Ammon's horn (tissue), 1 donor: ENCODE data around the gene SLC12A5.

Source experiments
- DNase-seq: peaks from one replicate; pipeline ENCODE4 v3.0.0-alpha.2; 2016; ENCODE audit warnings: low spot score

SLC12A5 gene

DNA sequence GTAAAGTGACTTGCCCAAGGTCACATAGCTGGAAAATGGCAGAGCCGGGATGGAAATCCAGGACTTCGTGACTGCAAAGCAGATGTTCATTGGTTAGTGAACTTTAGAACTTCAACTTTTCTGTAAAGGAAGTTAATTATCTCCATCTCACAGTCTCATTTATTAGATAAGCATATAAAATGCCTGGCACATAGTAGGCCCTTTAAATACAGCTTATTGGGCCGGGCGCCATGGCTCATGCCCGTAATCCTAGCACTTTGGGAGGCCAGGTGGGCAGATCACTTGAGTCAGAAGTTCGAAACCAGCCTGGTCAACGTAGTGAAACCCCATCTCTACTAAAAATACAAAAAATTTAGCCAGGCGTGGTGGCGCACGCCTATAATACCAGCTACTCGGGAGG, 22.1 kb upstream of the SLC12A5 start:
- DNase-seq: no peak

DNA sequence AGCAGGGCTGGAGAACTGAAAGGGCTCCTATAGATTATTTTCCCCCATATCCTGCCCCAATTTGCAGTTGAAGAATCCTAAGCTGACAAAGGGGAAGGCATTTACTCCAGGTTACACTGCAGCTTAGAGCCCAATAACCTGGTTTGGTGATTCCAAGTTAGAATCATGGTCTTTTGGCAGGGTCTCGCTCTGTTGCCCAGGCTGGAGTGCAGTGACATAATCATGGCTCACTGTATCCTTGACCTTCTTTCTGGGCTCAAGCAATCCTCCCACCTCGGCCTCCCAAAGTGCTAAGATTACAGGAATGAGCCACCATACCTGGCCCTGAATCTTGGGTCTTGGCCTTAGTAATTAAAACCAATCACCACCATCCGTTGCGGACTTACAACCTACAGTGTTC, 21.3 kb upstream of the SLC12A5 start:
- no peak for DNase-seq

DNA sequence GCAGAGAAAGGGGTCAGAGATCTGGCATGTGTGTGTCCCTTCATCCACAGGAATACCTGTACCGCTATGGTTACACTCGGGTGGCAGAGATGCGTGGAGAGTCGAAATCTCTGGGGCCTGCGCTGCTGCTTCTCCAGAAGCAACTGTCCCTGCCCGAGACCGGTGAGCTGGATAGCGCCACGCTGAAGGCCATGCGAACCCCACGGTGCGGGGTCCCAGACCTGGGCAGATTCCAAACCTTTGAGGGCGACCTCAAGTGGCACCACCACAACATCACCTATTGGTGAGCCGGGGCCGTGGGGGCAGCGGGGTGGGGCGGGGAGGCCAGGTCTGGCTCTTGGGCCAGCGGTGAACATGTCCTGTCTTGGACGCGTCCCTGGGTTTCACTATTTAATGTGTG, 19.2 kb upstream of the SLC12A5 start:
- DNase-seq: no peak

DNA sequence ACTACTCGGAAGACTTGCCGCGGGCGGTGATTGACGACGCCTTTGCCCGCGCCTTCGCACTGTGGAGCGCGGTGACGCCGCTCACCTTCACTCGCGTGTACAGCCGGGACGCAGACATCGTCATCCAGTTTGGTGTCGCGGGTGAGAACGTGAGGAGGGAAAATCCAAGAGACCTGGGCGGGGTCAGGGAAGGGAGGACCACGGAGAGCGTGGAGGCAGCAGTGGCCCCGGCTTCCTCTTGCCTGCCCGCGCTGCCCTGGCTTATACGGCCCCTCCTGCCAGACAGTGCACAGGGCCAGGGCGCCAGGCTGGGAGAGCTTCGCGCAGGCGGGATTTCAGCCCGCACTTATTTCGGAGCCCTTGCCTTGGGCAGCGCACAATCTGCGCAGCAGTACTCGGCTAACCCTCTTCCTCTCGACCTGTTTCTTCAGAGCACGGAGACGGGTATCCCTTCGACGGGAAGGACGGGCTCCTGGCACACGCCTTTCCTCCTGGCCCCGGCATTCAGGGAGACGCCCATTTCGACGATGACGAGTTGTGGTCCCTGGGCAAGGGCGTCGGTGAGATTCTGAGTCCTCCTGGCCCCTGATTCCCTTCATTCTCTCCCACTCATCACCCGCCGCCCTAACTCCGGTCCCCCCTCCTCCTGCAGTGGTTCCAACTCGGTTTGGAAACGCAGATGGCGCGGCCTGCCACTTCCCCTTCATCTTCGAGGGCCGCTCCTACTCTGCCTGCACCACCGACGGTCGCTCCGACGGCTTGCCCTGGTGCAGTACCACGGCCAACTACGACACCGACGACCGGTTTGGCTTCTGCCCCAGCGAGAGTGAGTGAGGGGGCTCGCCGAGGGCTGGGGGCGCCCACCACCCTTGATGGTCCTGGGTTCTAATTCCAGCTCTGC, 18.3 kb upstream of the SLC12A5 start:
- DNase-seq: no peak

DNA sequence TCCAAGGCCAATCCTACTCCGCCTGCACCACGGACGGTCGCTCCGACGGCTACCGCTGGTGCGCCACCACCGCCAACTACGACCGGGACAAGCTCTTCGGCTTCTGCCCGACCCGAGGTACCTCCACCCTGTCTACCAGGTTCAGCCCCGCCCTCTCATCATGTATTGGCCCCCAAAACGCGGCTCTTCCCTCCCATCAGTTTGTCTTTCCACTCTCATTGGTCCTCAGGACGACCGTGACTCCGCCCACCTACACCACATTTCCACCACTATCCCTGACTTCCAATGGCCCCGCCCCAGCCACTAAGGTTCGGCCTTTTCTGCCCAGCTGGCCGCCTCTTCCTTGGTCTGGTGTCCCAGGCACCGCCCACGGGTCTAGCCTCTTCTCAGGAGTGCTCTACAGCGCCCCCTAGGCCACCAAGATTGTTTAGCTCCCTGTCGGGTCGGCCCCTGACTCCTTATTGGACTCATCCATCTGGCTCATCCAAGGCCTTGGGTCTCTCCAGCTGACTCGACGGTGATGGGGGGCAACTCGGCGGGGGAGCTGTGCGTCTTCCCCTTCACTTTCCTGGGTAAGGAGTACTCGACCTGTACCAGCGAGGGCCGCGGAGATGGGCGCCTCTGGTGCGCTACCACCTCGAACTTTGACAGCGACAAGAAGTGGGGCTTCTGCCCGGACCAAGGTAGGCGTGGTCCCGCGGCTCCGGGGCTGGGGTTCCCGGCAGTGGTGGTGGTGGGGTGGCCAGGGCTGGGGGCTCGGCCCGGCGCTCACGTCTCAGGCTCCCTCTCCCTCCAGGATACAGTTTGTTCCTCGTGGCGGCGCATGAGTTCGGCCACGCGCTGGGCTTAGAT, 17.2 kb upstream of the SLC12A5 start:
- no peak for DNase-seq

DNA sequence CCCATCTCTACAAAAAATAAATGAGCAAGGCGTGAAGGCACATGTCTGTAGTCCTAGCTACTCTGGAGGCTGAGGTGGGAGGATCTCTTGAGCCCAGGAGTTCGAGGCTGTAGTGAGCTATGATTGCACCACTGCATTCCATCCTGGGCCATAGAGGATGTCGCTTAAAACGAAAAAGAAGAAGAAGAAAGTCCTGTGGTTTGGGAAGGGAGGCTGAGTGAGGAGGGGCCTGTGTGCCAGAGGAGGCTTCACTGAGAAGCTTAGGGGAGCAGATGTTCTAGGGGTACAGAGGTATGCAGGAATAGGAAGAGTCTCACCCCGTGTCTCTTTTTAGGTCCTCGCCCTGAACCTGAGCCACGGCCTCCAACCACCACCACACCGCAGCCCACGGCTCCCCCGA, 16.1 kb upstream of the SLC12A5 start:
- DNase-seq: no peak

DNA sequence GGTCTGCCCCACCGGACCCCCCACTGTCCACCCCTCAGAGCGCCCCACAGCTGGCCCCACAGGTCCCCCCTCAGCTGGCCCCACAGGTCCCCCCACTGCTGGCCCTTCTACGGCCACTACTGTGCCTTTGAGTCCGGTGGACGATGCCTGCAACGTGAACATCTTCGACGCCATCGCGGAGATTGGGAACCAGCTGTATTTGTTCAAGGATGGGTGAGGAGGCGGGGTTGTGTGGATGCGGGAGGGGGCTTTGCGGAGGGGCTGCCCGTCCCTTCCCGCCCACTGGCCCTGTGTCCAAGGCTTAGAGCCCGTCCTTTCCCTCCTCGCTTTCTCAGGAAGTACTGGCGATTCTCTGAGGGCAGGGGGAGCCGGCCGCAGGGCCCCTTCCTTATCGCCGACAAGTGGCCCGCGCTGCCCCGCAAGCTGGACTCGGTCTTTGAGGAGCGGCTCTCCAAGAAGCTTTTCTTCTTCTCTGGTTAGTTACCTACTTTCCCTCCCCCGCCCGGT, 15.6 kb upstream of the SLC12A5 start:
- no peak for DNase-seq

DNA sequence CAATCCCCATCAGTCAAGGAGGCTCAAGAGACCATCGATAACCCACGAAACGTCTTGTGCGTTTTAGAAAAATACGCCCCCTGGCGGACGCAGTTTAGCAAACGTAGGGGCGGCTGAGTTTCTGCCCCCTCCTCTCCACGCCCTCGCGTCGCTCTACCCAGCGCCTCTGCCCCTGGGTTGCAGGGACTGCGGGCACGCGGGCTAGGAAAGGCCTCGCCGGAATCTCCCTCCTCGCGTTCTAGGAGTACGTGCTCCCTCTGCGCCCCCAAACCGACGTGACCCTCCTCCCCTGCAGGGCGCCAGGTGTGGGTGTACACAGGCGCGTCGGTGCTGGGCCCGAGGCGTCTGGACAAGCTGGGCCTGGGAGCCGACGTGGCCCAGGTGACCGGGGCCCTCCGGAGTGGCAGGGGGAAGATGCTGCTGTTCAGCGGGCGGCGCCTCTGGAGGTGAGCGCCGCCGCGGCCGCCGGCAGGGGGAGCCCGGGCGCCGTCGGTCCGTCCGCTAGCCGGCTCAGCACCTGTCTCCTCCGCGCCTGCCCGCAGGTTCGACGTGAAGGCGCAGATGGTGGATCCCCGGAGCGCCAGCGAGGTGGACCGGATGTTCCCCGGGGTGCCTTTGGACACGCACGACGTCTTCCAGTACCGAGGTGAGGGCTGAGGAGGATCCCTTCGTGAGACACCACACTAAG, 15.0 kb upstream of the SLC12A5 start:
- DNase-seq: no peak

DNA sequence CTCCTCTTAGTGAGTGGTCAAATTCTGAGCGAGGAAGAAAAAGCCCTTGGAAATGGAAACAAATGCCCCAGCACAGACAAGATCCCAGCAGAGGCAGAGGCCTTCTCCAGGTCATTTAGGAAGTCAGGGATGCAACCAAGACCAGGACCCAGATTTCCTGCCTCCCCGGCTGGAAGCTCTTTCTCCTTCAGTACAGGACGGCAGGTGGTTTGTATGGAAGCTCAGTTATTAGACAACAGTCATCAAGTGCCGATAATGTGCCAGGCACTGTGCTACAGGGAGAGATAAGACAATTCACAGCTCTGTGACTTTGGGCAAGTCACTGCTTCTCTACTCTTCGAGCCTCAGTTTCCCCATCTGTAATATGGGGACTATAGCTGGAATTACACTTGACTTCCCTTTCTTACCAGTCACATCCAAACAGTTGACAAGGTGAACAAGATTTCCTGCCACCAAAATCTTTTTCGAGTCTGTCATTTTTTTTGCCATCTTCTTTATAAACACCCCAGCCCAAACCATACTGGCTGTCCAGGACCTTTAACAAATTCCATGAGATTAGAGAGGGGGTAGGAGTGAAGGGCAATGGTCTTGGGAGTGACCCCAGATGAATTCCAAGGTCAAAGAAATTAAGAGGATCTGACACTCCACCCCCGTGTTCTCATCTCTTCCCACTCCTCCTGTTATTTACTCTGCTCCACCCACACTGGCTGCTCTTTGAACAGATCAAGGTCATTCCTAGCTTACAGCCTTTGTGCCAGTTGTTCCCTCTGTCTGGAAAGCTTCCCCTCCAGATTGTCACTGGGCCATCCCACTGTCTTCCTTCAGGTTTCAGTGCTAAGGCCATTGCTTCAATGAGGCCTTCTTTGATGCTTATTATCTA, 14.3 kb upstream of the SLC12A5 start:
- DNase-seq: no peak

DNA sequence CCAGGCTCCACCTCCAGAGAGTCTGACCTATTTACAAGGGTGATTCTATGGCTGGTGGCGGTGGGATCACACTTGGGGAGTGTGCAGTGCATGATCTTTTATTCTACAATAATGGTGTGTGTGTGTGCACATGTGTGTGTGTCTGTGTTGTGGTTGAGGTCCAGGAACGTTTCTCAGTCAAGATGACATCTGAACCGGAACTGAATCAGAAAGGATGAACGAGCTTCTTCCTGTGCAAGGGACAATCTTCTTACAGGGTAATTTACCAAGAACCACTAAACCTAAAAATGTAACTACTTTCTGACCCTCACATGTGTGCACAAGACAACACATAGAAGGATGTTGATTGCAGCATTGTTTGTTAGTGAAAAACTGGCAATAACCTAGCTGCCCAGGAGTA, 11.7 kb upstream of the SLC12A5 start:
- DNase-seq: no peak

DNA sequence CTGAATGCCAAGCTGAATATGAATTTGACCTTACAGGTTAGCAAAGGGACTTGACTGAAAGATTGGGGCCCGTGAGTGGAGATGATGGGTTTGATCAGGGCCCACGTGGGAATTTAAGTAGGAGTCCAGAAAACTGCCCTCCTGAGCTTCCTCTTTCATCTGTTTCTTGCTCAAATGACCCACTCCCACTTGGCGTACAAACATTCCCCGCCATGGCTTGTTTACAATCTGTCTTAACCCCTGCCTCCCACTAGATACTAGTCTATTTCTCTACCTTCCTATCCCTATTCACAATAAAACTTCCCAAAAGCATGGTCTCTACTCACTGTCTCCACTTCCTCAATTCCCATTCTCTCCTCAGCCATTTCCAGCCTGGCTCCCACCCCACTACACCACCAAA, 10.9 kb upstream of the SLC12A5 start:
- DNase-seq: no peak

DNA sequence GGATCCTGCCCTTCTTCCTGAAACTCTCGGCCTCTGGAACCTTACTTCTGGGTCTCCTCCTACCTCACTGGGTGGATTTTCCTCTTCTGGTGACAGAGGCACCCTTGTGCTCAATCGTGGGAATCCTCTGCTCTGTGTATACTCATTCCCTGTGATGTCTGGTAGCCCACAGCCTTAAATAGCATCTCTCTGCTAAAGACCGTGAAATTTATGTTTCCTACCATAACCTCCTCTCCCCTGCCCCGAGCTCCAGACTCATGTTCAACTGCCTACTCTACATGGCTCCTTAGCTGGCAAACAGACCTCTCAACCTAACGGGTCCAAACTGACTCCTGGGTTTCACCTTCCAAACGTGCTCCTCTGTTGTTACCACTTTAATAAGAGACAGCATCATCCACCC, 10.4 kb upstream of the SLC12A5 start:
- DNase-seq: no peak

DNA sequence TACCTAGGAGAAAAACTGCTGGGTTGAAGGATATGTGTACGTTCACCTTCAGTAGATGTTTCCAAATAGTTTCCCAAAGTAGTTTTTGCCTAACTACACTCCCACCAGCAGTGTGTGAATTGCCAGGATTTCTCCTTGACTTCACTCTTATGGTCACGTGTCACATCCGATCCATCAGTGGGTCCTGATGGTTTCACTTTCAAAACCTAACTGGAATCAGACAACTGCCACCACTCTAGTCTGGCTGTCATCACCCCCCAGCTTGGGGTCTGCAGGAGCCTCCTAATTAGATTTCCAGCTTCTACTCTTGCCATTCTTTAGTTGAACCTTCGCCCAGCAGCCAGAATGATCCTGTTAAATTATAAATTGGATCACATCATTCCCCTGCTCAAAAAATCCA, 8.5 kb upstream of the SLC12A5 start:
- DNase-seq: no peak

DNA sequence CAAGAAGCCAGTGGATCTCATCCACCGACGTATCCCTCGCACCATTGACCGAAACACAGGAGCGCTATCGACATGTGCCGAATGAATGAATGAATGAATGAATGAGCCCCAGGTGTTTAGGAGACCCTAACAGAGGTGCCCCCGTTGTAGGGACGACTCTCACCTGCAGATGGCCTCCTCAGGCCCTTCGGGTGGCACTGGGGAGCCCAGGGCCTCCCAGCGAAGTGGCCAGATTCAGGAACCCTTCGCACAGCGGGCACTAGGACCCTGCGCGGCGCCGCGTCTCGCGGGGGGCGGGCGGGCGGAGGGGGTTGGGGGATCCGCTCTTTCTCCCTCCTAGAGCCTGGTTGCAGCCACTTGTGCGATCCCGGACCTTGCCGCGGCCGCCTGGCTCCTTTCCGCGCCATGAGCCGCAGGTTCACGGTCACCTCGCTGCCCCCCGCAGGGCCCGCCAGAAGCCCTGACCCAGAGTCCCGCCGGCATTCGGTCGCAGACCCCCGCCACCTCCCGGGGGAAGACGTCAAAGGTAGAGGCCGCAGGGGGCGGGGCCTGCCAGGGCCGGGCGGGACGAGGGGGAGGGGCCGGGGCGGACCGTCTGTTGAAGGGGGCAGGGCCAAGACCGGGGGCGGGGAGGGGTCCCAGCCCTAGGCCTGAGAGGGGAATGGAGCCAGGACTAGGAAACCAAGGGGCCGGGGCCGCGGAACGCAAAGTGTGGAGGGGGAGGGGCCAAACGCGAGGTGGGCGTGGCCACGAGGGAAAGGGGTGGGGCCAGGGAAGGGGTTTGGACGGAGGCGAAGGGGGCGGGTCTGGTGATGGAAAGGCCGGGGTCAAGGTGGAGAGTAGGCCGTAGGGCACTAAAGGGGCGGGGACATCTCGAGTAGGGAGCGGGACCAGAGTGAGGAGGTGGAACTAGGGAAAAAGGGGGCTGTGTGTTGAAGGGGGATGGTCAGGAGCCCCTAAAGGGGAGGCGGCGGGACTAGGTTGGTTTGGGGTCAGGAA, 7.4 kb upstream of the SLC12A5 start:
- peak; percentile 50 for DNase-seq

DNA sequence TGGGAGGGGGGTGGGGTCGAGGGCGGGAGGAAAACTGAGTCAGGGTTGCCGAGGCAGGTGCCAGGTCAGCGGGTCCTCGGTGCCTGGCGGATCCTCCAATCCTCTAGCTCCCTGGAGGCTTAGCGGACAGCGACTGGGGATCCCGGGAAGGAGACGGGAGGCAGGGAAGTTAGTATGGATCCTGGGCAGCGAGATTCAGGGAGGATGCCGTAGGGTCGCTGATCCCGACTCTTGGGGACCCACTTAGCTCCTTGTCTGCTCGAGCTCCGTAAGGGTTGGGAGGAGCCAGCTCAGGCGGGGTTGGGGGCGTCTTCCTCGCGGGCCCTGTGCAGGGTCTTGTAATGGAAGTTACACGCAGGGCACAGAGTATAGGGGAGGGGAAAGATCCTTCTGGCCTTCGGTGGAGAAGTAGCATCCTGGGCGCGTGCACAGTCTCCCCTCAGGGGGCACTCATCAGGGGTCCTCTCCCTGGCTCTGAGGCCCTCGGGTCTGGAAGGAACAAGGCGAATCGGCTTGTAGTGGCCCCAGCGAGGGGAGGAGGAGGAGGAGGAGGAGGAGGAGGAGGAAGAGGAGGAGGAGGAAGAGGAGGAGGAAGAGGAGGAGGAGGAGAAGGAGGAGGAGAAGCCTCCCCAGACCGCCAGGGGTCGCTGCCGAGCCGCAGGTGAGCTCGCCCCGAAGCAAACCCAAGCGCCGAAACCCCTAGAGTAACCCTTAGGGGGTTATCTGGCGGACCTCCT, 6.4 kb upstream of the SLC12A5 start:
- DNase-seq: peak; percentile 72

DNA sequence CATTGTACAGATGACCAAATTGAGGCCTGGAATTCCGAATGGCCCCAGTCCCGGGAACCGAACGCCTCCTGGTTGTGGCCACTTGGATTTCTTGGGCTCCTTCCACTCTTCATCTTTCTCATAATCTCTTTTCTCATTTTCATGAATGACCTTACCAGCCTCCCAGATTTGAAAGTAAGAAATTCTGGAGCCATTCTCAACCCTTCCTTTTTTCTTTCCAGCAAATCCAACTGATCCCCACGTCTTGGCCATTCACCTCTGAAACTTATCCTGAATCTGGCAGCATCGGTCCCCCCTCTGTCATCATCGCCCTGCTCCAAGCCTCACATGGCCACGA, 5.9 kb upstream of the SLC12A5 start:
- no peak for DNase-seq

DNA sequence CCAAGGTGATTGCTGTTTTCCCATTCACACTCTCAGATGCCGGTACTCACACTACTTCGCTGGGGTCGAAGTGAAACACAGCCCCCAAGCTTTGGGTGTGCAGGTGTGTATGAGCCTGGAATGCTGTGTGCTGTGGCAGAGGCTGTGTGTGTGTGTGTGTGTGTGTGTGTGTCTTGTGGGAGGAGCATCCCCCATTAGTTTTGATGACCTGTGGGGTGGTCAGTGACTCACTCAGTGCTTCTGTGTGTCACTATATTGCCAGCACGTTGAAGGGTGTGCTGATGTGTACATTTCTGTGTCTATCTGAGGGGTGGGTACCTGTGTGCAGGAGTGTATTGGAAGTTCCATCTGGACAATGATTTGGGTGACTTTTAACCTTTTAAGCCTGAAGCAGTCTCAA, 5.0 kb upstream of the SLC12A5 start:
- no peak for DNase-seq

DNA sequence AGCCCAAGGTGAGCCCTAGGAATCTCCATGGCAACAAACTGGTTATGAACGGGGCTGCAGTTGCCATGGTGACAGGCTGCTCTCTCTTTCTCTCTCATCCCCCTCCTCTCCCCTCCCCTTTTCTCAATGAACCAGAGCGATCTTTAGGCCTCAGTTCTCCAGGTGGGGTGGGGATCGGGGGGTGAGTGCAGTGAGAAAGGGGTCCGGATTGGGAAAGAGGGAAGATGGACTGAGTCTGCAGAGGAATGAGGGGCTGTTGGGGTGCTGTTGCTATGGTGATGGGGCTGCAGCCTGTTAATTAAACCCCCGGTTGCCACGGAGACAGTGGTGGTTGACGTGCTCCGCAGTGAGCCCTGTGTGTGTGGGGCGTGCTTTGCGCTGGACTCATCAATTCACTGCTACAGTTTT, 3.6 kb upstream of the SLC12A5 start:
- peak; percentile 45 for DNase-seq

DNA sequence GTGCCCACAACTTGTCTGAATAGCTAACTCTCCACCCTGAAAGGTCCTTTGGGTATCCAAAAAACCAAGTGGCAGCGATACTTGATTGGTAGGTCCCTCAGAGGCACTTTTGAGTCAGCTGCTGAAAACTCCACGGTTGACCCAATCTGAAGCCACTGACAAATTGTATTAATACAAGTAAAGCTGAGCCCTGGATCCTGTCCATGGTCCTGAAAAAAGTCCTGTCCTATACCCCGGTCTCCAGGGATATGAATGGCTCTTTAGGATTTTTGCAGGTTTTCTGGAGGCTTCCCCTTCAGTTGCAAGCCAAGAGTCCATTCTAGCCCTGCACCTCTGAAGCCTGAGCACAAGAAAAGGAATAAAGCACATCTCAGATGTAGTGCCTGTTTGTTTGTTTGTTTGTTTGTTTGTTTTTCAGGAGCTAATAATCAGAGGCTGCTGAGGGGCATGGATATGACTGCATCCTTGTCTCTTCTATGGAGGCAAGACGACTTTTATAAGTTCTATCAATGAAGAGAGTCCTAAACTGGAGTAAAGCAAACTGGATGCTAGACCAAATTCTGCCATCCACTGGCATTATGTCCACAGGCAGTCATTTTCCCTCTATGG, 1.7 kb upstream of the SLC12A5 start:
- no peak for DNase-seq
